ENCODE data around the gene DAAM2.

Gene DAAM2

GRCh38 chr6:39791850-39792539 is at the start of gene DAAM2:
Gene DAAM2, plus strand, starts transcription at chr6:39792376. Its CDS starts 63,927 bp downstream, at chr6:39856303.
- no peak for DNase-seq

- DNase-seq = no peak
Measured at GRCh38 chr6:39746795-39747194, 45.4 kb upstream of the DAAM2 start.

- no peak for DNase-seq
Measured at GRCh38 chr6:39752835-39753724, 39.1 kb upstream of the DAAM2 start.

GRCh38 chr6:39753725-39754045 is 38.5 kb upstream of the DAAM2 start:
- no peak for DNase-seq

GRCh38 chr6:39754514-39755115 is 37.6 kb upstream of the DAAM2 start:
- DNase-seq = no peak

GRCh38 chr6:39755231-39755630 is 36.9 kb upstream of the DAAM2 start:
- DNase-seq = no peak

GRCh38 chr6:39756582-39756981 is 35.6 kb upstream of the DAAM2 start:
- DNase-seq = no peak

GRCh38 chr6:39758905-39759605 is 33.1 kb upstream of the DAAM2 start:
- DNase-seq = no peak

GRCh38 chr6:39760226-39760952 is 31.8 kb upstream of the DAAM2 start:
- no peak for DNase-seq

- no peak for DNase-seq
Measured at GRCh38 chr6:39765508-39766065, 26.6 kb upstream of the DAAM2 start.

GRCh38 chr6:39769012-39769411 is 23.2 kb upstream of the DAAM2 start:
- no peak for DNase-seq

GRCh38 chr6:39770446-39770845 is 21.7 kb upstream of the DAAM2 start:
- DNase-seq = no peak

GRCh38 chr6:39772559-39773273 is 19.5 kb upstream of the DAAM2 start:
- no peak for DNase-seq

GRCh38 chr6:39773782-39774181 is 18.4 kb upstream of the DAAM2 start:
- no peak for DNase-seq

GRCh38 chr6:39776581-39776980 is 15.6 kb upstream of the DAAM2 start:
- no peak for DNase-seq

- DNase-seq = no peak
Measured at GRCh38 chr6:39777218-39777617, 15.0 kb upstream of the DAAM2 start.

- DNase-seq = no peak
Measured at GRCh38 chr6:39777661-39778060, 14.5 kb upstream of the DAAM2 start.

GRCh38 chr6:39778581-39779255 is 13.5 kb upstream of the DAAM2 start:
- DNase-seq = no peak

- DNase-seq = no peak
Measured at GRCh38 chr6:39785281-39785680, 6.9 kb upstream of the DAAM2 start.

GRCh38 chr6:39786649-39787048 is 5.5 kb upstream of the DAAM2 start:
- DNase-seq = no peak

- DNase-seq = no peak
Measured at GRCh38 chr6:39787322-39787721, 4.9 kb upstream of the DAAM2 start.
